Skin epidermis (tissue), 12 donors: ENCODE measurements around the gene ABHD8.

Experiments used
- H3K27ac ChIP-seq, 21 experiments: fragments of 200-600 bp; sonication (generic) in 11 of 21; one replicate each; pipeline ENCODE4 v1.5.0; 2020; ENCODE audit warnings: mild to moderate bottlenecking in 3 of 21, inconsistent platforms in 2 of 21, moderate library complexity in 2 of 21
- H3K4me3 ChIP-seq, 7 experiments: fragments of 200-600 bp; sonication (generic) in 2 of 7; one replicate each; pipeline ENCODE4 v1.5.0; 2020; ENCODE audit warnings: inconsistent platforms in 2 of 7, mild to moderate bottlenecking in 2 of 7, moderate library complexity in 1 of 7

Gene ABHD8

GRCh38 chr19:17249887-17250548, 53.2 kb downstream of the ABHD8 start:
- H3K27ac ChIP-seq: no peak overlapping the region
- H3K4me3 ChIP-seq: no peak overlapping the region

- peak overlapping the region in 4 of 21 experiments; percentile 11 to 90 (median 58) for H3K27ac ChIP-seq
- H3K4me3 ChIP-seq: no peak overlapping the region
Observed at GRCh38 chr19:17248011-17248776, 55.0 kb downstream of the ABHD8 start.

- peak overlapping the region; percentile 13 to 91 (median 84) for H3K27ac ChIP-seq
- peak overlapping the region; percentile 28 to 83 (median 60) for H3K4me3 ChIP-seq
Observed at GRCh38 chr19:17246681-17247425, 56.4 kb downstream of the ABHD8 start.

- Histone ChIP-seq H3K4me3 (peak within 1 kb of the TSS; percentile 54 to 83 (median 63)), H3K27ac (peak within 1 kb of the TSS; percentile 13 to 91 (median 84))
Observed at GRCh38 chr19:17245535-17245984, 57.7 kb downstream of the ABHD8 start, which contains the start of gene NR2F6. Gene NR2F6, minus strand, starts transcription at chr19:17245919. Its CDS starts 699 bp downstream, at chr19:17245220.

GRCh38 chr19:17244618-17245534, 58.3 kb downstream of the ABHD8 start:
- Histone ChIP-seq H3K4me3 (peak overlapping the region; percentile 45 to 83 (median 63)), H3K27ac (peak overlapping the region; percentile 26 to 88 (median 75))

DNA sequence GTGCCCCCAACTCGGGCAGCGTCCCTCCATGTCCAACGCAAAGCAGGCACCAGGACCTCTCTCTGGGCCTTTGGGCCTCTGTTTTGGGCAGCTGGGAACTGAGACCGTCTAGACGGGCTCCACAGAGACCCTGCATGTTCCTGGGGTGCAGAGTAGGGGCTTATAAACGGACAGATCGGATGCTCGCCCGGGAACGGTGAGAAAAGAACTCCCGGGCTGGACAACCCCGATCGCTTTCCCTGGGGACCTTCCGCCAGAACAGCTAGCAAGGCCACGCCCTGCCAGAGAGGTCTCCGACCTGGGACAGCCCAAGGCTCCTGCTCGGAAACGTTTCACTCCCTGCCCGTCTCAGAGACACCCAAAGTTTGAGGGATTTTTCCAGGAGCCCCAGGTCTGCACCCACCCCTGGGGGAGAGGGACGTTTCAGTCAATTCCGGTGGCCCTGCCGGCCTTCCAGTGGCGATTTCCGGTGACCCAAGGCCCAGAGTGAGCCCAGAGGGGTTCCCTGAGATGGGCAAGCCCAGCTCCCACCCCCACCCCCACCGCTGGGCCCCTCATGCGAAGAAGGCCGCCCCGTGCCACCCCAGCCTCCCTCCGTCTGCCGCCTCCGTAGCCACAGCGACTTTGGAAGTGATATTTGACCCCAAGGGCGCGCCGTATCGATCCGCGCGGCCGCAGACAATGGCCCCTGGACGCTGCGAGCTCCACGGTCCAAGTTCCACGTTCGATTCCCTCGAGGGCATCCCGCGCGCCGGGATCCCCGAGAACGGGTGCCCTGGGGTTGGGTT, 59.2 kb downstream of the ABHD8 start:
- Histone ChIP-seq H3K27ac (peak overlapping the region; percentile 26 to 88 (median 75)), H3K4me3 (peak overlapping the region; percentile 45 to 83 (median 63))

GRCh38 chr19:17243211-17243829, 59.9 kb downstream of the ABHD8 start:
- Histone ChIP-seq H3K27ac (peak overlapping the region in 18 of 21 experiments; percentile 51 to 88 (median 78)), H3K4me3 (peak overlapping the region; percentile 45 to 83 (median 63))

DNA sequence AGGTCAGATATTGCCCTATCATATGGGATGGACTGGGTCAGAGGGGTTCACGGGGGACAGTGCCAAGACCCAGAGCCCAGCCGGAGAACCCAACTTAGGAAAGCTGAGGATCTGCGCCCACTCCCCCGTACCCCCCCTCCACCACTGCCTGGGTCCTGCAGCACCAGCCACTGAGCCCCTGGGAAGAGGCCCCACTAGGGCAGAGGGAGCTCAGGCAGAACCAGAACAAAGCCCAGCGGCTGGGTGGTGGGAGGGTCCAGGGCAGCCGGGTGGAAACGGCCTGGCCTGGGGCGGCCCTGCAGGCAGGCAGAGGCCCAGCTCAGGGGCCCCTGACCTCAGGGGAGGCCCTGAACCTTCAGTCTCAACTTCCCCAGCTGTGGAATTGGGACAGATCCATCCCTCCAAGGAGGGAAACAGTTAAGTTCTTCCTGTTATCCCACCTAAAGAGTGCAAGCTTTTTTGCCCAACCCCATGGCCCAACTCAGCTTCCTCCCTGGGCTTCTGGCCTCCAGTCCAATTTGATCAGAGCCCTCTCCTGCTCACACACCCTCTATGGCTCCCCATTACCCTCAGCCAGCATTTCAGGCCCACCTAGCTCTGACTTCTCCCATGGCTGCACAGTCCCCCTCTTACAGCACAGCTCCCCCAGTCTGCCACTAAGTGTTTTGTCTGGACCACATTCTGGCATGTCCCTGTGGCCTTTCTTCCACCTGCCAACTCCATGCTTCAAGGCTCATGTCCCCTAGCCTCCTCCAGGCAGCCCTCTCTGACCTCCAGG, 60.6 kb downstream of the ABHD8 start:
- Histone ChIP-seq H3K27ac (peak overlapping the region in 7 of 21 experiments; percentile 1 to 83 (median 72)), H3K4me3 (no peak overlapping the region)
